Activated B cell treated with CpG ODN at 0.5 μM for 24 hours (primary cell): Measurements from ENCODE around the gene PALM. TPM values are rescaled to one million over a fixed set of nuclear protein-coding genes. Genes with fewer than 3 reads are reported as not detected.
"Not testable (repeated sequence)": the region's sequence is repeated elsewhere in the genome, so short reads cannot be mapped to it uniquely, and the experiment has no call there.

Experiments
- ATAC-seq: fragments of 200-7000 bp; cut with Tn5 transposase; one replicate; pipeline ENCODE4 v1.10.0; 2021; ENCODE audit warnings: low read depth, mild to moderate bottlenecking, moderate library complexity
- CTCF ChIA-PET: fragments of 350-600 bp; sonication (Branson Sonifier 250); formaldehyde crosslinking; loops from one replicate; lab custom pipeline; 2021; ENCODE audit warnings: antibody characterized with exemption; lab: Charles Lee
- POLR2A ChIA-PET: fragments of 350-600 bp; sonication (Branson Sonifier 250); formaldehyde crosslinking; loops from one replicate; lab custom pipeline; 2021; ENCODE audit warnings: antibody characterized with exemption; lab: Charles Lee
- DNase-seq: peaks from one replicate; pipeline ENCODE4 v3.0.0; 2022
- H3K27ac Mint-ChIP-seq: one replicate; pipeline ENCODE4 v1.8.0; 2020; ENCODE audit warnings: mixed read lengths
- H3K27me3 Mint-ChIP-seq: one replicate; pipeline ENCODE4 v1.8.0; 2021; ENCODE audit warnings: mixed read lengths
- H3K36me3 Mint-ChIP-seq: one replicate; pipeline ENCODE4 v1.8.0; 2021; ENCODE audit warnings: low read depth, mixed read lengths
- H3K4me1 Mint-ChIP-seq: one replicate; pipeline ENCODE4 v1.8.0; 2021; ENCODE audit warnings: mixed read lengths
- H3K4me3 Mint-ChIP-seq: one replicate; pipeline ENCODE4 v1.8.0; 2020; ENCODE audit warnings: mild to moderate bottlenecking, mixed read lengths
- H3K9me3 Mint-ChIP-seq: one replicate; pipeline ENCODE4 v1.8.0; 2020; ENCODE audit warnings: mixed read lengths
- intact Hi-C: fragments of 100-400 bp; cut with micrococcal nuclease; formaldehyde crosslinking; loops from one replicate; pipeline ENCODE4 v1.15.1; 2024
- total RNA-seq: library from RNA; stranded (reverse); gene quantifications from 2 replicates; pipeline ENCODE4 v1.2.3, GENCODE V29; 2022
- TF ChIP-seq, protein P1 (sequence below): fragments of 200-600 bp; IDR thresholded peaks from one replicate; pipeline ENCODE4 v1.8.0; 2022; ENCODE audit warnings: antibody characterized with exemption, mild to moderate bottlenecking

Gene PALM
- total RNA-seq, 1 donor from 2014 or later = not detected

DNA sequence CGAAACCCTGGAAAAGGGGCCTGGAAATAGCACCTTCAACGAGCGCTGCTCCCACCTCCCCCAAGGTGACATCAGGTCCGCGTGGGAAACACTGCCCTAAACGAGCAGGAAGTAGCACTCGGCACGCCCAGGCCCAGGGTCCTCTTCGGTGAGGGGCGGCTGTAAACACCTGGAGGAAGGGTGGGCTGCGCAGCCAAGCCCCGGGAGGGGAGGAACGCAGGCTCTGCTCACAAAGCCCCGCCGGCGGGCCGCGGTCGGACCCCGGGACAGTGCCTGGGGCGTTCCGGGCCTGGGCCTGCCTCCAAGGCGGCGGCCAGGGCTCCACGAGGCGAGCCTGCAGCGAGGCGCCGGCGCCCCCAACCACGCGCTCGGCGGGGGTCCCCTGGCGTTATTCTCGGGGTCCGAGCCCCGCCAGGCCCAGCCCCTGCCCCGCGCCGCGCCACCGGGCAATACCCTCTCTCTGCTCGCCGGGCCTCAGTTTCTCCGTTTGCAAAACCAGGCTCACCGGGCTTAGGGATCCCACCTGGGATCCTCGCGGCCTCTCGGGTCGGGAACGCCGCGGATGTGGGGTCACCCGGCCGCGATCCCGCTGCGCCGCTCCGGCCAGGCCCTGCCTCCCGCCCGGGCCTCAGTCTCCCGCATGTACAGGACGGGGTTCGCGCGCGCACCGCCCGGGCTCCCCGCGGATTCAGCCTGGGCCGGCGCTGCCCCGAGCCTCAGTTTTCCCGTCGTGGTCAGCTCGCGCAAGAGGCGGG is 46.4 kb upstream of the PALM start:
- Mint-ChIP-seq H3K27ac (peak overlapping the region; percentile 96), H3K4me1 (peaks cover 48% of the 10 kb centered on the region), H3K9me3 (no peaks in the 10 kb centered on the region), H3K4me3 (peak overlapping the region; percentile 95), H3K36me3 (peaks cover 3% of the 10 kb centered on the region), H3K27me3 (no peaks in the 10 kb centered on the region)
- ATAC-seq (peak; percentile 18), DNase-seq (peak; percentile 62)
- ChIA-PET CTCF (interaction anchor here (1.4 to 1.9 kb wide), 2 partner anchors 72 to 75 kb away, joined by 4 to 13 read pairs; no protein-coding TSS in a partner anchor), POLR2A (interaction anchor here (0.6 to 3.2 kb wide), 9 partner anchors 13 to 607 kb away, joined by 3 to 29 read pairs (median 5); partner anchors contain the start of genes BSG, CDC34 and WDR18)
- intact Hi-C loops = loop anchor here (1.0 to 10.0 kb wide), 4 partner anchors 48 to 582 kb away; partner anchors contain the start of genes ATP5F1D, MIDN and PTBP1
- TF ChIP-seq, protein P1, sequence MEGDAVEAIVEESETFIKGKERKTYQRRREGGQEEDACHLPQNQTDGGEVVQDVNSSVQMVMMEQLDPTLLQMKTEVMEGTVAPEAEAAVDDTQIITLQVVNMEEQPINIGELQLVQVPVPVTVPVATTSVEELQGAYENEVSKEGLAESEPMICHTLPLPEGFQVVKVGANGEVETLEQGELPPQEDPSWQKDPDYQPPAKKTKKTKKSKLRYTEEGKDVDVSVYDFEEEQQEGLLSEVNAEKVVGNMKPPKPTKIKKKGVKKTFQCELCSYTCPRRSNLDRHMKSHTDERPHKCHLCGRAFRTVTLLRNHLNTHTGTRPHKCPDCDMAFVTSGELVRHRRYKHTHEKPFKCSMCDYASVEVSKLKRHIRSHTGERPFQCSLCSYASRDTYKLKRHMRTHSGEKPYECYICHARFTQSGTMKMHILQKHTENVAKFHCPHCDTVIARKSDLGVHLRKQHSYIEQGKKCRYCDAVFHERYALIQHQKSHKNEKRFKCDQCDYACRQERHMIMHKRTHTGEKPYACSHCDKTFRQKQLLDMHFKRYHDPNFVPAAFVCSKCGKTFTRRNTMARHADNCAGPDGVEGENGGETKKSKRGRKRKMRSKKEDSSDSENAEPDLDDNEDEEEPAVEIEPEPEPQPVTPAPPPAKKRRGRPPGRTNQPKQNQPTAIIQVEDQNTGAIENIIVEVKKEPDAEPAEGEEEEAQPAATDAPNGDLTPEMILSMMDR = no peak

DNA sequence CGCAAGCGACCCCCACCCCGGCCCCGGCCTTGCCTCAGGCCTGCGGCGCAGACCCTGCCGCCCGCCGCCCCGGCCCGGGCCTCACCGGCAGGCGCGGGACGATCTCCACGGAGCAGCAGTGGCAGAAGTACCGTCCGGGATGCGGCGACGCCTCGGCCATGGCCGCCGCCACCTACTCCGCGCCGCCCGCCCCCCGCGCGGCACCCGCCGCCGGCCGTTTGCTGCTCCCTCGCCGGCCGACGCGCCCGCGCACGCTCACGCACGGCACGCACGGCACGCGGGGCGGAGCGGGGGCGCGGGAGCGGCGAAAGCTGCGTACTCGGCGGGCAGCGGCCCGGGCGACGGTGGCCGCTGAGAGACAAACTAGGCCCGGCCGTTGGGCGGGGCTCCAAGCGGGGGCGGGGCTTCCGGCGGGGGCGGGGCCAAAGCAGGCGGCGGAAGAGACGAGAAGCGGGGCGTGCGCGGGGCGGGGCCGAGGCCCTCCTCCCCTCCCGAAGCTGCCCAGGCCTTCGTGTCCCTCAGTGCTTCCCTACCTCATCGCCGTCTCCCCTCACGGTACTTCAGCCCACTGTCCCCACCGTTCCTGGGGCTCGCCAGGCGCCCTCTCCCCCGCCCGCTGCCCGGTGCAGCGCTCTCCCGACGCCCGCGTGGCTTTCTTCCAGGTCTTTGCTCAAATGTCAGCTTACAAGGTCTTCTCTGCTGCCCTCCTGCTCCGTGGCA is 45.6 kb upstream of the PALM start, which contains the start of gene RNF126:
TSS of gene RNF126 (minus strand) at position 253 of the 720 bp plus-strand sequence. CDS start at position 160, 93 bp downstream.
- Mint-ChIP-seq H3K27ac (peak within 1 kb of the TSS; percentile 96), H3K36me3 (peaks cover 3% of the 10 kb centered on the region), H3K4me3 (peak within 1 kb of the TSS; percentile 95), H3K27me3 (no peaks in the 10 kb centered on the region), H3K4me1 (peaks cover 46% of the 10 kb centered on the region), H3K9me3 (no peaks in the 10 kb centered on the region)
- ChIA-PET POLR2A (interaction anchor here (0.6 to 2.3 kb wide), 10 partner anchors 13 to 607 kb away, joined by 3 to 29 read pairs (median 4); partner anchors contain the start of genes BSG, CDC34 and WDR18), CTCF (interaction anchor here (1.4 to 1.9 kb wide), 3 partner anchors 17 to 74 kb away, joined by 4 to 13 read pairs (median 11); no protein-coding TSS in a partner anchor)
- DNase-seq (peak; percentile 90), ATAC-seq (peak; percentile 67)
- TF ChIP-seq, protein P1 = no peak
- intact Hi-C loops = loop anchor here (1.0 to 10.0 kb wide), 7 partner anchors 17 to 582 kb away; partner anchors contain the start of genes ATP5F1D, BSG, MIDN and POLRMT

DNA sequence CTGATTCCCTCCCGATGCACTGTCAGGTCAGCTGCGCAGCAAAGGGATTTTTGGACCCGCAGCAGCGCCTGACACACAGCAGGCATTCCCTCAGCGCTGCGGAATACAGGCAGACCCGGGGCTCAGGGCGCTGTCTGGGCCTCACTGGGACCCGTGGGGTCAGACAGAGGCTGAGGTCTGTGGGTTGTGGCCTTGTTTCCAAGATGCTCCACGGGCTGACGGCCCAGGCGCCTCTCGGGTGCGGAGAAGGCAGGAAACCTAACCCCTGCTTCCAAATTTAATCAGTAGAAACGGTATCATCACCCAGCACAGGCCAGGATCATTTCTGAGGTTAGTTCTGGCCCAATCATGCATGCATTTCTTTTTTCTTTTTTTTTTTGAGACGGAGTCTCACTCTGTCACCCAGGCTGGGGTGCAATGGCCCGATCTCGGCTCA is 45.0 kb upstream of the PALM start:
- ATAC-seq = no peak
- peaks cover 43% of the 10 kb centered on the region for H3K4me1 Mint-ChIP-seq

DNA sequence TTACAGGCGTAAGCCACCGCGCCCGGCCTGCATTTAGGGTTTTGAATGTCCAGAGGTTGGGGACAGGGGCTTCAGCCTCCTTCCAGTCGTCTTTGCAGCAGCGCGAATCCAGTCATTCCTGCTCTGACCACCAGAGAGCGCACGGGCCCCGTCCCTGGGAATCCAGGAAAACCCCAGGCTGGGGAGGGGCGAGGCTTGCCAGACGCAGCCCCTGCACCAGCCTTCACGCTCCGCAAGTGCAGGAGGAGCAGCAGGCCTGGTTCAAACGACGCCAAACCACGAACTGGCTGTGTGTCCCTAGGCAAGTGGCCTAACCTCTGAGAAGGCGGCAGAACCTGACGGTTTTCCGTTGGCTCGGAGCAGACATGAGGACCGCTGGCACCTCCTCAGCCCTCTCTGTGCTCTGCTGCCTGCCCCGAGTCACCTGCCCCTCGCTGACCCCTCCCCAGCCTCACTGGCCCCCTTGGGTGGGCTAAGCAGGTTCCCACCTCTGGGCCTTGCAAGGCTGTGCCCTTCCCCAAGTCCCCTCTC is 43.8 kb upstream of the PALM start:
- Mint-ChIP-seq H3K36me3 (peaks cover 3% of the 10 kb centered on the region), H3K27ac (peak overlapping the region; percentile 63), H3K27me3 (peaks cover 3% of the 10 kb centered on the region), H3K4me1 (peaks cover 33% of the 10 kb centered on the region), H3K4me3 (peak overlapping the region; percentile 50), H3K9me3 (no peaks in the 10 kb centered on the region)
- intact Hi-C loops = loop anchor here (1.0 to 10.0 kb wide), 4 partner anchors 50 to 580 kb away; partner anchors contain the start of genes ATP5F1D and MIDN
- TF ChIP-seq, protein P1 = peak; percentile 43
- DNase-seq (peak; percentile 76), ATAC-seq (peak; percentile 9)
- POLR2A ChIA-PET = interaction anchor here (0.6 to 0.7 kb wide), 2 partner anchors 256 to 341 kb away, joined by 4 to 5 read pairs; no protein-coding TSS in a partner anchor
- CTCF ChIA-PET = no interaction called here

More for the DNA sequence above, 45.0 kb upstream of the PALM start:
- Mint-ChIP-seq H3K36me3 (peaks cover 3% of the 10 kb centered on the region), H3K9me3 (no peaks in the 10 kb centered on the region), H3K4me3 (peak overlapping the region; percentile 82), H3K27ac (peak overlapping the region; percentile 85), H3K27me3 (no peaks in the 10 kb centered on the region)
- TF ChIP-seq, protein P1 = no peak
- intact Hi-C loops = loop anchor here (1.0 to 10.0 kb wide), 6 partner anchors 17 to 581 kb away; partner anchors contain the start of genes ATP5F1D, BSG, MIDN and POLRMT
- no peak for DNase-seq
- POLR2A ChIA-PET = interaction anchor here (0.7 to 2.3 kb wide), 9 partner anchors 13 to 606 kb away, joined by 3 to 29 read pairs (median 5); partner anchors contain the start of genes BSG, CDC34 and WDR18
- CTCF ChIA-PET = interaction anchor here (1.4 to 1.9 kb wide), 3 partner anchors 16 to 74 kb away, joined by 4 to 13 read pairs (median 11); no protein-coding TSS in a partner anchor

DNA sequence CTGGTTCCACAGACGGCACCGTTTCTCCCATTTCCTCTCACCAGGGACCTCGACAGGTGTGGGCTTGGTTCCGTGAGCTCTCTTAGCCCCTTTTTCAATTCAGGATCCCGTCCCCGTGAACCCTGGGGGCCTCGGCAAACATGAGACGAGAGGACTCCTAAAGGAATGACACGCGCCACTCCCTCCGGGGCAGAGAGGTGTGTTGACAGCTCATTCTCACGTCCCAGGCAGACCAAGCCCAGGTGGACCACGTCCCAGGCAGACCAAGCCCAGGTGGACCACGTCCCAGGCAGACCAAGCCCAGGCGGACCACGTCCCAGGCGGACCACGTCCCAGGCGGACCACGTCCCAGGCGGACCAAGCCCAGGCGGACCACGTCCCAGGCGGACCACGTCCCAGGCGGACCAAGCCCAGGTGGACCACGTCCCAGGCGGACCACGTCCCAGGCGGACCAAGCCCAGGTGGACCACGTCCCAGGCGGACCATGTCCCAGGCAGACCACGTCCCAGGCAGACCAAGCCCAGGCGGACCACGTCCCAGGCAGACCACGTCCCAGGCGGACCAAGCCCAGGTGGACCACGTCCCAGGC is 41.7 kb upstream of the PALM start:
- not testable (repeated sequence) for H3K27ac Mint-ChIP-seq

DNA sequence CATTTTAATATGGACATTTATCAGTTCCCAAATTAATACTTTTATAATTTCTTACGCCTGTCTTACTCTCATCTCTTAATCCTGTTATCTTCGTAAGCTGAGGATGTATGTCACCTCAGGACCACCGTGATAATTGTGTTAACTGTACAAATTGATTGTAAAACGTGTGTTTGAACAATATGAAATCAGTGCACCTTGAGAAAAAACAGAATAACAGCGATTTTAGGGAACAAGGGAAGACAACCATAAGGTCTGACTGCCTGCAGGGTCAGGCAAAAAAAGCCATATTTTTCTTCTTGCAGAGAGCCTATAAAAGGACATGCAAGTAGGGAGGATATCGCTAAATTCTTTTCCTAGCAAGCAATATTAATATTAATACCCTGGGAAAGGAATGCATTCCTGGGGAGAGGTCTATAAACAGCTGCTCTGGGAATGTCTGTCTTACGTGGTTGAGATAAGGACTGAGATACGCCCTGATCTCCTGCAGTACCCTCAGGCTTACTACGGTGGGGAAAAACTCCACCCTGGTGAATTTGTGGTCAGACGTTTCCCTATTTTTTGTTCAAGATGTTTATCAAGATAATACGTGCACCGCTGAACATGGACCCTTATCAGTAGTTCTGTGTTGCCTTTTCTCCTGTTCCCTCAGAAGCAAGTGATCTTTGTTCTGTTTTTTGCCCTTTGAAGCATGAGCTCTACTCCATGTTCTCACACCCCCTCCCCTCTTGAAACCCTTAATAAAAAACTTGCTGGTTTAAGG is 39.9 kb upstream of the PALM start:
- ChIA-PET CTCF (interaction anchor here (0.7 kb wide), 1 partner anchor 65 kb away, joined by 4 read pairs; no protein-coding TSS in a partner anchor), POLR2A (interaction anchor here (1.2 kb wide), 1 partner anchor 11 kb away, joined by 7 read pairs; no protein-coding TSS in a partner anchor)
- intact Hi-C loops = loop anchor here (10.0 kb wide), 2 partner anchors 54 to 576 kb away; partner anchors contain the start of genes ATP5F1D and MIDN
- not testable (repeated sequence) for DNase-seq, ATAC-seq, H3K27ac Mint-ChIP-seq, H3K27me3 Mint-ChIP-seq, H3K9me3 Mint-ChIP-seq, H3K36me3 Mint-ChIP-seq, H3K4me3 Mint-ChIP-seq
- H3K4me1 Mint-ChIP-seq = peaks cover 12% of the 10 kb centered on the region

More for the DNA sequence above, 41.7 kb upstream of the PALM start:
- intact Hi-C loops = loop anchor here (10.0 kb wide), 2 partner anchors 52 to 578 kb away; partner anchors contain the start of genes ATP5F1D and MIDN
- not testable (repeated sequence) for H3K27me3 Mint-ChIP-seq, H3K36me3 Mint-ChIP-seq, DNase-seq, H3K4me3 Mint-ChIP-seq, H3K9me3 Mint-ChIP-seq, ATAC-seq
- peaks cover 18% of the 10 kb centered on the region for H3K4me1 Mint-ChIP-seq
- CTCF ChIA-PET = interaction anchor here (1.6 kb wide), 1 partner anchor 13 kb away, joined by 3 read pairs; no protein-coding TSS in a partner anchor
- POLR2A ChIA-PET = interaction anchor here (0.6 kb wide), 1 partner anchor 11 kb away, joined by 7 read pairs; no protein-coding TSS in a partner anchor
